Measurements from ENCODE around the gene RIBC1. TPM values are rescaled to one million over a fixed set of nuclear protein-coding genes. Genes with fewer than 3 reads are reported as not detected.
A peak's percentile ranks its signal among the peaks of the same experiment; 100 is the strongest.

Gene RIBC1
- total RNA-seq, 3 donors from 2014 or later (not counting 1 experiment from before 2014, with no cell fraction given) = 0.85 to 2.1 (median 1.1) TPM

GRCh38 chrX:53421125-53421524 is 1.5 kb upstream of the RIBC1 start:
- Mint-ChIP-seq H3K9me3 (no peaks in the 10 kb centered on the region), H3K4me1 (peaks cover 25 to 28% of the 10 kb centered on the region in 2 donors), H3K4me3 (peak overlapping the region; percentile 98), H3K36me3 (no peaks in the 10 kb centered on the region), H3K27ac (peak overlapping the region; percentile 97 to 99), H3K27me3 (ENCODE audit: low read depth in 2 of 2) (no peaks in the 10 kb centered on the region)
- H3K4me3 ChIP-seq (ENCODE audit: low read length) = no peak overlapping the region
- WGBS (ENCODE audit: insufficient coverage) = 38% methylated on average over 1 of the region's 2 CpGs
- ATAC-seq (no peak), DNase-seq (no peak)
- H3K4me1 ChIP-seq (ENCODE audit: control insufficient read depth, insufficient read depth, low read length) = peaks cover 19% of the 10 kb centered on the region
- H3K9me3 ChIP-seq (ENCODE audit: control insufficient read depth, insufficient read depth, low read length) = no peaks in the 10 kb centered on the region
- H3K27me3 ChIP-seq (ENCODE audit: control insufficient read depth, insufficient read depth, low read length) = no peaks in the 10 kb centered on the region
- H3K27ac ChIP-seq (ENCODE audit: low read length) = peak overlapping the region; percentile 30
- no peaks in the 10 kb centered on the region for H3K36me3 ChIP-seq (ENCODE audit: control insufficient read depth, insufficient read depth, low read length)
- intact Hi-C loops (cut with micrococcal nuclease) = loop anchor here (5.0 kb wide), 1 partner anchor 1741 kb away; no protein-coding TSS in a partner anchor
- no peak for TF ChIP-seq CTCF (IDR thresholded peaks at IDR 0.05)

DNA sequence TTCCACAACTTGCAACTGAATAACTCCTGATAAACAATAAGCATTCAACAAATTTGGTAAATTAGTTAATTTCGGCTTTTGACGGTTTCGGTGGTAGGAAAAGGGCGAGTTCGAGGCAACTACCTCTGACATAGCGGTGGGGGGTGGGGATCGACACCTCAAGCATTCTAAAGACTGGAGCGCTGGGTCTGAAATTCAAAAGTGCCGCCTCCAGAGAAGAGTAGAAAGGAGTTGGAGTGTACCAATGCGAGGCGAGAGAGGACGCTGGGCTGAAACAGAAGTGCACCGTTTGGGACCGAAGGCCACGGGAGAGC is 944 bp upstream of the RIBC1 start:
- H3K27ac ChIP-seq (ENCODE audit: low read length) = peak overlapping the region; percentile 99
- Mint-ChIP-seq H3K9me3 (no peaks in the 10 kb centered on the region), H3K27me3 (ENCODE audit: low read depth in 2 of 2) (no peaks in the 10 kb centered on the region), H3K27ac (peak overlapping the region; percentile 97 to 99), H3K4me3 (peak overlapping the region; percentile 98), H3K36me3 (no peaks in the 10 kb centered on the region), H3K4me1 (peaks cover 25 to 28% of the 10 kb centered on the region in 2 donors)
- H3K4me3 ChIP-seq (ENCODE audit: low read length) = peak overlapping the region; percentile 98
- H3K36me3 ChIP-seq (ENCODE audit: control insufficient read depth, insufficient read depth, low read length) = no peaks in the 10 kb centered on the region
- intact Hi-C loops (cut with micrococcal nuclease) = loop anchor here (1.0 to 5.0 kb wide), 2 partner anchors 13 to 1741 kb away; partner anchors contain the start of gene HSD17B10
- H3K4me1 ChIP-seq (ENCODE audit: control insufficient read depth, insufficient read depth, low read length) = peaks cover 19% of the 10 kb centered on the region
- H3K9me3 ChIP-seq (ENCODE audit: control insufficient read depth, insufficient read depth, low read length) = no peaks in the 10 kb centered on the region
- 0% methylated on average over 12 of the region's 15 CpGs for WGBS (ENCODE audit: insufficient coverage)
- no peak for TF ChIP-seq CTCF (IDR thresholded peaks at IDR 0.05)
- peak in 1 of 2 donors; percentile 73 for DNase-seq
- peak; percentile 16 to 35 (median 23) for ATAC-seq
- no peaks in the 10 kb centered on the region for H3K27me3 ChIP-seq (ENCODE audit: control insufficient read depth, insufficient read depth, low read length)

DNA sequence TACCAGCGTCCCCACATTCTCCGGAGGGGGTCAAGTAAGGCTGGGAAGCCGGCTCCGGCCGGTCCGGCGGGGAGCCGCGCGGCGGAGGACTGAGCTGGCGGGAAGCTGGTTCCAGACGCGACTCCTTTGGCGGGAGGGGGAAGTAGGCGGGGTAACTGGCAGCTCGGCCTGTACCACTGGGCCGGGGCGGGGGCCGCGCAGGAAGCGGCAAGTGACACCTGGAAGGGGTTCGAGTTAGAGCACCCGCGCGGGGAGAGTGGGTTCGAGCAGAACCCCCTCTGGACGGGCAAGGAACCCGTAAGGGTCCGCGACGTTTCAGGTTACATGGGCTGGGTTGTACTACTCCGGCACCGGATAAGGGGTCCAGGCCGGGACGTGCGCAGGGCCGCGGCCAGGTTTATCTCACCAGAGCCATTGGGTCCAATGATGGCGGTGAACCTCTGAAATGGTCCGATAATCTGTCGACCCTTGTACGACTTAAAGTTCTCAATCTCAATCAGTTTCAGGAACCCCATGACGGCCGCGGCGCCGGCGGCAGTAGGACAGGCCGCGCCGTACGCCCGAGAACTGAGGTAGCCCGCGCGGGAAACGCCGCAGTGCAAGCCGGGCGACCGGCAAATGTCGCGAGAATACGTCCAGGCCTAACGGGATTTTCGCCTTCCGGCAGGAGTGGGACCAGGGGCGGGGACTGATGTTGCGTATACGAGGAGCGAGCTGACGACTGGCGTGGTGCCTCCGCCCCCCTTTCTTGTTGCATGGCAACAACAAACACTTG is 400 bp upstream of the RIBC1 start, which contains the start of gene SMC1A:
TSS of gene SMC1A (minus strand) at position 569 of the 775 bp plus-strand sequence. CDS start at position 515, 54 bp downstream.
- DNase-seq (peak; percentile 89 to 97), ATAC-seq (peak; percentile 86 to 96 (median 86))
- TF ChIP-seq CTCF (IDR thresholded peaks at IDR 0.05) = no peak
- H3K36me3 Mint-ChIP-seq = no peaks in the 10 kb centered on the region
- H3K27ac ChIP-seq (ENCODE audit: low read length) = peak within 1 kb of the TSS; percentile 99
- peak within 1 kb of the TSS; percentile 98 for H3K4me3 ChIP-seq (ENCODE audit: low read length)
- peak within 1 kb of the TSS; percentile 97 to 99 for H3K27ac Mint-ChIP-seq
- H3K9me3 ChIP-seq (ENCODE audit: control insufficient read depth, insufficient read depth, low read length) = no peaks in the 10 kb centered on the region
- no peaks in the 10 kb centered on the region for H3K27me3 Mint-ChIP-seq (ENCODE audit: low read depth in 2 of 2)
- H3K4me1 Mint-ChIP-seq = peaks cover 25 to 28% of the 10 kb centered on the region in 2 donors
- no peaks in the 10 kb centered on the region for H3K27me3 ChIP-seq (ENCODE audit: control insufficient read depth, insufficient read depth, low read length)
- peaks cover 19% of the 10 kb centered on the region for H3K4me1 ChIP-seq (ENCODE audit: control insufficient read depth, insufficient read depth, low read length)
- H3K9me3 Mint-ChIP-seq = no peaks in the 10 kb centered on the region
- 0% methylated on average over 75 of the region's 75 CpGs for WGBS (ENCODE audit: insufficient coverage)
- H3K4me3 Mint-ChIP-seq = peak within 1 kb of the TSS; percentile 98
- intact Hi-C loops (cut with micrococcal nuclease) = loop anchor here (1.0 to 5.0 kb wide), 2 partner anchors 12 to 1740 kb away; partner anchors contain the start of gene HSD17B10
- H3K36me3 ChIP-seq (ENCODE audit: control insufficient read depth, insufficient read depth, low read length) = no peaks in the 10 kb centered on the region

Measured in natural killer cell (primary cell).